ENCODE measurements around the gene IFRD2.

The IFRD2 gene

GRCh38 chr3:50292159-50293078, at the start of gene IFRD2:
TSS of gene IFRD2 (minus strand) at chr3:50292429. CDS start at chr3:50292274, 155 bp downstream.
- peak; percentile 95 for DNase-seq

- DNase-seq: no peak
These were observed 49.3 kb upstream of the IFRD2 start for GRCh38 chr3:50341537-50341936.

GRCh38 chr3:50340448-50341329, 48.5 kb upstream of the IFRD2 start, which contains the start of gene RASSF1:
TSS of gene RASSF1 (minus strand) at chr3:50340836. CDS start at chr3:50340805, 31 bp downstream.
- peak; percentile 53 for DNase-seq

- no peak for DNase-seq
These were observed 47.9 kb upstream of the IFRD2 start for GRCh38 chr3:50340147-50340447.

- no peak for DNase-seq
These were observed 47.4 kb upstream of the IFRD2 start for GRCh38 chr3:50339485-50340146.

- DNase-seq: no peak
These were observed 46.7 kb upstream of the IFRD2 start for GRCh38 chr3:50338965-50339364.

- DNase-seq: peak; percentile 94
These were observed 45.1 kb upstream of the IFRD2 start for GRCh38 chr3:50337175-50337861.

GRCh38 chr3:50336452-50337174, 44.4 kb upstream of the IFRD2 start:
- no peak for DNase-seq

- no peak for DNase-seq
These were observed 42.3 kb upstream of the IFRD2 start for GRCh38 chr3:50334339-50335075.

GRCh38 chr3:50333744-50334328, 41.6 kb upstream of the IFRD2 start:
- DNase-seq: no peak

- DNase-seq: no peak
These were observed 39.2 kb upstream of the IFRD2 start for GRCh38 chr3:50331364-50331907.

GRCh38 chr3:50330330-50330729, 38.1 kb upstream of the IFRD2 start:
- DNase-seq: no peak

- peak; percentile 94 for DNase-seq
These were observed 35.9 kb upstream of the IFRD2 start, which contains the start of gene TUSC2 for GRCh38 chr3:50327943-50328691. TSS of gene TUSC2 (minus strand) at chr3:50328223. CDS start at chr3:50328099, 124 bp downstream.

- no peak for DNase-seq
These were observed 34.9 kb upstream of the IFRD2 start for GRCh38 chr3:50327129-50327528.

- DNase-seq: no peak
These were observed 33.9 kb upstream of the IFRD2 start for GRCh38 chr3:50326182-50326541.

- DNase-seq: no peak
These were observed 33.4 kb upstream of the IFRD2 start for GRCh38 chr3:50325497-50326181.

- DNase-seq: no peak
These were observed 32.9 kb upstream of the IFRD2 start for GRCh38 chr3:50325113-50325480.

- peak; percentile 66 for DNase-seq
These were observed 32.3 kb upstream of the IFRD2 start for GRCh38 chr3:50324351-50325112.
